CD14-positive monocyte (primary cell): ENCODE results near the gene ZNF716. TPM values are rescaled to one million over a fixed set of nuclear protein-coding genes. Genes with fewer than 3 reads are reported as not detected.

Experiments
- DNase-seq, 3 donors: peaks; one replicate each; pipeline ENCODE4 v3.0.0-alpha.2; 2011 to 2022
- H2AFZ ChIP-seq: 2 replicates; pipeline ENCODE4 v1.6.0; 2012; ENCODE audit warnings: mild to moderate bottlenecking, low read depth, low read length, inconsistent platforms; ENCODE audit not compliant: insufficient read depth, poor library complexity, severe bottlenecking
- H3K27ac ChIP-seq, 2 donors: 1 replicate in 1 of 2; 2 replicates in 1 of 2; pipeline ENCODE4 v1.5.1; 2012 to 2013; ENCODE audit warnings: low read length in 2 of 2, control low read depth in 1 of 2, inconsistent platforms in 1 of 2, low read depth in 1 of 2, mild to moderate bottlenecking in 1 of 2
- H3K27me3 ChIP-seq, 2 donors: one replicate each; pipeline versions ENCODE4 v1.6.0 to v1.6.1; 2011 to 2013; ENCODE audit warnings: low read length in 2 of 2; ENCODE audit not compliant: control insufficient read depth in 2 of 2, insufficient read depth in 2 of 2
- H3K36me3 ChIP-seq, 2 donors: replicated peaks in 1 of 2; 1 replicate in 1 of 2; 2 replicates in 1 of 2; pipeline versions ENCODE4 v1.5.1 to v1.6.1; 2012 to 2013; ENCODE audit warnings: low read length in 2 of 2, control low read depth in 1 of 2, inconsistent platforms in 1 of 2, mild to moderate bottlenecking in 1 of 2; ENCODE audit not compliant: insufficient read depth in 2 of 2, control insufficient read depth in 1 of 2
- H3K4me1 ChIP-seq, 2 donors: 1 replicate in 1 of 2; 2 replicates in 1 of 2; pipeline versions ENCODE4 v1.5.1 to v1.6.1; 2012 to 2013; ENCODE audit warnings: low read length in 2 of 2, control low read depth in 1 of 2, inconsistent platforms in 1 of 2, mild to moderate bottlenecking in 1 of 2, moderate library complexity in 1 of 2; ENCODE audit not compliant: insufficient read depth in 2 of 2, control insufficient read depth in 1 of 2
- H3K4me2 ChIP-seq: replicated peaks from 2 replicates; pipeline ENCODE3; 2012; ENCODE audit warnings: low read length, moderate library complexity, mild to moderate bottlenecking; ENCODE audit not compliant: poor library complexity, severe bottlenecking; ENCODE audit errors: extremely low read depth
- H3K4me3 ChIP-seq, 3 experiments: fragments of 200-600 bp in 1 of 3; sonication (generic) in 1 of 3; replicated peaks in 1 of 3; 1 replicate in 2 of 3; 2 replicates in 1 of 3; pipeline ENCODE4 v1.5.1; 2011 to 2013; ENCODE audit warnings: low read length in 3 of 3, mild to moderate bottlenecking in 3 of 3, control low read depth in 2 of 3, low read depth in 2 of 3, inconsistent platforms in 1 of 3, moderate library complexity in 1 of 3
- H3K79me2 ChIP-seq: 2 replicates; pipeline ENCODE4 v1.6.0; 2012; ENCODE audit warnings: mild to moderate bottlenecking, control low read depth, inconsistent platforms, low read length, moderate library complexity; ENCODE audit not compliant: insufficient read depth
- H3K9ac ChIP-seq: 2 replicates; pipeline ENCODE4 v1.6.0; 2017; ENCODE audit warnings: low read length, mild to moderate bottlenecking; ENCODE audit not compliant: insufficient read depth, poor library complexity, severe bottlenecking
- H3K9me3 ChIP-seq, 2 donors: replicated peaks in 1 of 2; 1 replicate in 1 of 2; 2 replicates in 1 of 2; pipeline versions ENCODE4 v1.5.1 to v1.6.1; 2012 to 2013; ENCODE audit warnings: low read length in 2 of 2, control low read depth in 1 of 2; ENCODE audit not compliant: control insufficient read depth in 1 of 2, insufficient read depth in 1 of 2
- H4K20me1 ChIP-seq: 2 replicates; pipeline ENCODE4 v1.6.0; 2012; ENCODE audit warnings: mild to moderate bottlenecking, low read length, control low read depth, moderate library complexity; ENCODE audit not compliant: insufficient read depth
- H3K27ac Mint-ChIP-seq, 7 donors: one replicate each; pipeline ENCODE4 v1.8.0; 2020; ENCODE audit warnings: mild to moderate bottlenecking in 7 of 7, mixed read lengths in 7 of 7, moderate library complexity in 6 of 7, inconsistent platforms in 2 of 7
- H3K27me3 Mint-ChIP-seq, 3 donors: one replicate each; pipeline ENCODE4 v1.8.0; 2021 to 2022; ENCODE audit warnings: low read depth in 3 of 3, mild to moderate bottlenecking in 3 of 3, mixed read lengths in 3 of 3, moderate library complexity in 3 of 3, inconsistent platforms in 1 of 3
- H3K36me3 Mint-ChIP-seq, 2 donors: one replicate each; pipeline ENCODE4 v1.8.0; 2020; ENCODE audit warnings: mixed read lengths in 2 of 2, inconsistent platforms in 1 of 2, mild to moderate bottlenecking in 1 of 2
- H3K4me1 Mint-ChIP-seq: one replicate; pipeline ENCODE4 v1.8.0; 2020; ENCODE audit warnings: mild to moderate bottlenecking, mixed read lengths
- H3K4me3 Mint-ChIP-seq, 2 donors: one replicate each; pipeline ENCODE4 v1.8.0; 2020; ENCODE audit warnings: mild to moderate bottlenecking in 2 of 2, mixed read lengths in 2 of 2, moderate library complexity in 1 of 2
- H3K9me3 Mint-ChIP-seq, 7 donors: one replicate each; pipeline ENCODE4 v1.8.0; 2020 to 2022; ENCODE audit warnings: mixed read lengths in 7 of 7, mild to moderate bottlenecking in 6 of 7, moderate library complexity in 6 of 7, inconsistent platforms in 2 of 7
- CTCF ChIP-seq: fragments of 200-600 bp; IDR thresholded peaks from one replicate; pipeline ENCODE4 v1.8.0; 2022; ENCODE audit warnings: antibody characterized with exemption, mild to moderate bottlenecking
- WGBS: methylation state at CpG from one replicate; pipeline ENCODE4 v1.1.5; 2013; ENCODE audit warnings: missing lambda C conversion rate; ENCODE audit not compliant: insufficient coverage; 5-methylcytosine and 5-hydroxymethylcytosine counted together
- intact Hi-C, 2 donors: fragments of 100-400 bp; cut with micrococcal nuclease; formaldehyde crosslinking; loops; one replicate each; pipeline versions ENCODE4 v1.15.0 to v1.15.1; 2023
- polyA plus RNA-seq, 3 donors: library from polyadenylated mRNA; depleted of rRNA in 1 of 3; unstranded in 2 of 3; stranded (reverse) in 1 of 3; fragments of 300-500 nt in 2 of 3; fragments of >200 nt in 1 of 3; fragmentation: Illumina TruSeq in 2 of 3; gene quantifications; 1 replicate in 2 of 3; 2 replicates in 1 of 3; pipeline ENCODE4 v1.2.3, GENCODE V29; 2012 to 2021

ZNF716 gene
- polyA plus RNA-seq, 3 donors: not detected

GRCh38 chr7:57432583-57432982 lies 17.4 kb upstream of the ZNF716 start:
- no peaks in the 10 kb centered on the region for H3K36me3 ChIP-seq
- intact Hi-C loops: no loop called here
- no peak overlapping the region for H3K27ac ChIP-seq
- no peaks in the 10 kb centered on the region for H3K79me2 ChIP-seq
- H3K4me3 ChIP-seq: no peak overlapping the region
- H3K27me3 Mint-ChIP-seq: no peaks in the 10 kb centered on the region
- no peaks in the 10 kb centered on the region for H3K36me3 Mint-ChIP-seq
- H3K4me1 ChIP-seq: no peaks in the 10 kb centered on the region
- peaks cover 40 to 49% of the 10 kb centered on the region in 2 donors for H3K9me3 ChIP-seq
- no peak for DNase-seq
- WGBS: no CpG with 5 or more reads among the region's 3 CpGs
- H4K20me1 ChIP-seq: no peaks in the 10 kb centered on the region
- no peak overlapping the region for H3K27ac Mint-ChIP-seq
- no peak overlapping the region for H2AFZ ChIP-seq
- H3K4me2 ChIP-seq: no peak overlapping the region
- no peak overlapping the region for H3K9ac ChIP-seq
- peaks cover 6 to 40% (median 26%) of the 10 kb centered on the region in 7 donors for H3K9me3 Mint-ChIP-seq
- TF ChIP-seq CTCF: no peak
- H3K27me3 ChIP-seq: no peaks in the 10 kb centered on the region
- no peaks in the 10 kb centered on the region for H3K4me1 Mint-ChIP-seq
- no peak overlapping the region for H3K4me3 Mint-ChIP-seq

GRCh38 chr7:57437581-57437980 lies 12.4 kb upstream of the ZNF716 start:
- no peaks in the 10 kb centered on the region for H4K20me1 ChIP-seq
- H2AFZ ChIP-seq: no peak overlapping the region
- Mint-ChIP-seq H3K4me1 (no peaks in the 10 kb centered on the region), H3K4me3 (no peak overlapping the region), H3K27ac (no peak overlapping the region), H3K36me3 (no peaks in the 10 kb centered on the region), H3K27me3 (peaks cover 0 to 1% (median 1%) of the 10 kb centered on the region in 3 donors), H3K9me3 (peaks cover 13 to 65% (median 40%) of the 10 kb centered on the region in 7 donors)
- H3K4me2 ChIP-seq: no peak overlapping the region
- no peak for DNase-seq
- no peaks in the 10 kb centered on the region for H3K4me1 ChIP-seq
- H3K79me2 ChIP-seq: no peaks in the 10 kb centered on the region
- H3K36me3 ChIP-seq: no peaks in the 10 kb centered on the region
- 91% methylated on average over 19 of the region's 19 CpGs for WGBS
- no peak overlapping the region for H3K4me3 ChIP-seq
- no peak overlapping the region for H3K9ac ChIP-seq
- intact Hi-C loops: no loop called here
- peaks cover 58 to 70% of the 10 kb centered on the region in 2 donors for H3K9me3 ChIP-seq
- H3K27ac ChIP-seq: no peak overlapping the region
- no peak for TF ChIP-seq CTCF
- no peaks in the 10 kb centered on the region for H3K27me3 ChIP-seq
